Measurements from ENCODE around the gene KLHL25. TPM values are rescaled to one million over a fixed set of nuclear protein-coding genes. Genes with fewer than 3 reads are reported as not detected.

KLHL25 gene
- total and polyA plus RNA-seq, 2 of the 13 experiments (the other 11 are each of a cell fraction or from before 2014, with no cell fraction given): 3.7 to 8.2 TPM

- FAIRE-seq (no peak), ATAC-seq (no peak), DNase-seq (ENCODE audit: low spot score) (no peak)
- intact Hi-C loops (cut with micrococcal nuclease; ENCODE audit: unreplicated experiment) (no loop called here), in situ Hi-C loops (cut with HindIII; ENCODE audit: extremely low pct_ligation_motif_present, low pct_unique_long_range_greater_than_20kb) (no loop called here)
- no peak overlapping the region for H3K4me2 ChIP-seq (ENCODE audit: low read depth, low read length)
- no TSS peak for BruUV-seq (replicated peaks)
- H3K27me3 ChIP-seq (ENCODE audit: control insufficient read depth in 1 of 2, insufficient read depth in 2 of 2, low read length in 2 of 2): no peaks in the 10 kb centered on the region
- peaks cover 9 to 12% of the 10 kb centered on the region in 2 experiments; a peak in 3 of 5 replicates for H3K36me3 ChIP-seq (replicated peaks in 1 of 2; ENCODE audit: control insufficient read depth in 1 of 2, insufficient read depth in 2 of 2, low read length in 2 of 2)
- no peak overlapping the region for H3K9ac ChIP-seq (ENCODE audit: insufficient read depth, low read depth, low read length)
- no peak overlapping the region for H3K4me3 ChIP-seq (replicated peaks in 1 of 3; ENCODE audit: insufficient read depth in 1 of 3, low read depth in 2 of 3, low read length in 3 of 3)
- H3K27ac ChIP-seq (ENCODE audit: extremely low read length, insufficient read depth, low read length): no peak overlapping the region
- H4K20me1 ChIP-seq (ENCODE audit: insufficient read depth, low read length): no peaks in the 10 kb centered on the region
- ChIA-PET CTCF (ENCODE audit: low intra/inter-chr PET ratio, low total read pairs) (no interaction called here), POLR2A (no interaction called here)
- no peaks in the 10 kb centered on the region for H3K79me2 ChIP-seq (ENCODE audit: insufficient read depth, low read length)
- no peak overlapping the region for H2AFZ ChIP-seq (ENCODE audit: low read length)
- H3K4me1 ChIP-seq (ENCODE audit: insufficient read depth, low read length): peaks cover 19% of the 10 kb centered on the region
- TF ChIP-seq ZNF10 (CRISPR knock-in tag; IDR thresholded peaks at IDR 0.05; ENCODE audit: borderline replicate concordance, low read depth): no peak
- TF ChIP-seq ELK4 (CRISPR knock-in tag; IDR thresholded peaks at IDR 0.05; ENCODE audit: borderline replicate concordance): no peak
- no peak for TF ChIP-seq SRY (CRISPR knock-in tag; IDR thresholded peaks at IDR 0.05)
- TF ChIP-seq ZNF572 (CRISPR knock-in tag; IDR thresholded peaks at IDR 0.05): no peak
- TF ChIP-seq, protein P1, sequence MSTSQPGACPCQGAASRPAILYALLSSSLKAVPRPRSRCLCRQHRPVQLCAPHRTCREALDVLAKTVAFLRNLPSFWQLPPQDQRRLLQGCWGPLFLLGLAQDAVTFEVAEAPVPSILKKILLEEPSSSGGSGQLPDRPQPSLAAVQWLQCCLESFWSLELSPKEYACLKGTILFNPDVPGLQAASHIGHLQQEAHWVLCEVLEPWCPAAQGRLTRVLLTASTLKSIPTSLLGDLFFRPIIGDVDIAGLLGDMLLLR (CRISPR knock-in tag; IDR thresholded peaks at IDR 0.05): no peak
- TF ChIP-seq ZNF383 (CRISPR knock-in tag; IDR thresholded peaks at IDR 0.05; ENCODE audit: borderline replicate concordance): no peak
- no peak for TF ChIP-seq ZNF747 (CRISPR knock-in tag; IDR thresholded peaks at IDR 0.05; ENCODE audit: borderline replicate concordance)
- no peak for TF ChIP-seq HBP1 (CRISPR knock-in tag; IDR thresholded peaks at IDR 0.05; ENCODE audit: low read depth)
- no peak for TF ChIP-seq ZNF232 (CRISPR knock-in tag; IDR thresholded peaks at IDR 0.05; ENCODE audit: borderline replicate concordance)
- TF ChIP-seq BORCS8-MEF2B (CRISPR knock-in tag; IDR thresholded peaks at IDR 0.05): no peak
- no peak for TF ChIP-seq ATF3 (CRISPR knock-in tag; IDR thresholded peaks at IDR 0.05)
- TF ChIP-seq CSRNP2 (CRISPR knock-in tag; conservative IDR thresholded peaks at IDR 0.05; ENCODE audit: low read depth): no peak
- no peak for TF ChIP-seq KLF16 (CRISPR knock-in tag; IDR thresholded peaks at IDR 0.05)
- TF ChIP-seq CEBPB (IDR thresholded peaks at IDR 0.05; ENCODE audit: borderline replicate concordance, low read depth, low read length): no peak
- no peak for TF ChIP-seq ZNF326 (CRISPR knock-in tag; IDR thresholded peaks at IDR 0.05; ENCODE audit: borderline replicate concordance)
- no peak for TF ChIP-seq DBP (CRISPR knock-in tag; IDR thresholded peaks at IDR 0.05; ENCODE audit: not compliant biosample characterization)
- no peaks in the 10 kb centered on the region for H3K9me3 ChIP-seq (ENCODE audit: low read length)
- WGBS (ENCODE audit: low lambda C conversion rate): 98% methylated on average over 6 of the region's 16 CpGs
Observed at GRCh38 chr15:85763157-85763556, 31.6 kb downstream of the KLHL25 start.

Data from HepG2 (cell line).